ENCODE measurements around the gene TGFBR1. TPM values are rescaled to one million over a fixed set of nuclear protein-coding genes. Genes with fewer than 3 reads are reported as not detected.

Gene TGFBR1
- polyA plus RNA-seq, 1 of the 3 experiments (the other 2 are of a cell fraction) = 15.3 TPM

GRCh38 chr9:99127356-99128132 lies 22.6 kb downstream of the TGFBR1 start:
- Histone ChIP-seq H2AFZ (ENCODE audit: low read depth) (no peak overlapping the region), H3K4me3 (ENCODE audit: low read depth in 2 of 2, low read length in 1 of 2) (no peak overlapping the region), H3K79me2 (ENCODE audit: insufficient read depth) (peaks cover 94% of the 10 kb centered on the region), H3K9me3 (no peaks in the 10 kb centered on the region), H3K27me3 (ENCODE audit: insufficient read depth) (no peaks in the 10 kb centered on the region), H3K4me2 (no peak overlapping the region), H3K9me2 (no peaks in the 10 kb centered on the region), H3K9ac (no peak overlapping the region), H3K27ac (ENCODE audit: low read depth in 2 of 2, low read length in 1 of 2) (no peak overlapping the region), H3F3A (replicated peaks; ENCODE audit: insufficient read depth) (no peaks in the 10 kb centered on the region), H3K4me1 (ENCODE audit: control insufficient read depth in 1 of 2, insufficient read depth in 2 of 2, low read depth in 1 of 2, low read length in 1 of 2) (peaks cover 0 to 11% of the 10 kb centered on the region in 2 experiments; a peak in 2 of 4 replicates), H3K36me3 (replicated peaks in 1 of 2; ENCODE audit: control insufficient read depth in 1 of 2, insufficient read depth in 2 of 2, low read length in 1 of 2) (peaks cover 2 to 13% of the 10 kb centered on the region in 2 experiments), H4K20me1 (ENCODE audit: insufficient read depth) (peaks cover 24% of the 10 kb centered on the region)
- CTCF ChIA-PET = interaction anchor here (2.3 kb wide), 1 partner anchor 13 kb away, joined by 9 read pairs; no protein-coding TSS in a partner anchor
- TF ChIP-seq EP300 (IDR thresholded peaks at IDR 0.05; ENCODE audit: borderline replicate concordance in 1 of 2, low read depth in 1 of 2, low read length in 1 of 2) (no peak), ZBTB33 (IDR thresholded peaks at IDR 0.05; ENCODE audit: borderline replicate concordance, low read depth) (no peak), MAX (IDR thresholded peaks at IDR 0.05; ENCODE audit: low read depth) (no peak), RXRA (IDR thresholded peaks at IDR 0.05; ENCODE audit: borderline replicate concordance, low read depth) (no peak), CTCF (IDR thresholded peaks at IDR 0.05) (no peak), CHD2 (IDR thresholded peaks at IDR 0.05; ENCODE audit: low read length, partially characterized antibody) (no peak), TAF1 (IDR thresholded peaks at IDR 0.05; ENCODE audit: borderline replicate concordance, low read depth, low read length) (no peak), YY1 (IDR thresholded peaks at IDR 0.05; ENCODE audit: low read depth) (no peak), USF2 (IDR thresholded peaks at IDR 0.05; ENCODE audit: borderline replicate concordance, low read depth, low read length) (no peak), GATA2 (CRISPR knock-in tag; IDR thresholded peaks at IDR 0.05) (no peak), MEF2A (IDR thresholded peaks at IDR 0.05; ENCODE audit: borderline replicate concordance, low read depth) (no peak), SMC3 (IDR thresholded peaks at IDR 0.05; ENCODE audit: low read depth, low read length) (no peak), FOXJ3 (CRISPR knock-in tag; IDR thresholded peaks at IDR 0.05) (no peak), MXI1 (IDR thresholded peaks at IDR 0.05; ENCODE audit: low read depth, low read length) (no peak), GABPA (IDR thresholded peaks at IDR 0.05; ENCODE audit: low read depth) (no peak), NRF1 (IDR thresholded peaks at IDR 0.05; ENCODE audit: low read depth, low read length) (no peak), TCF12 (IDR thresholded peaks at IDR 0.05) (no peak), EZH2phosphoT487 (IDR thresholded peaks at IDR 0.05; ENCODE audit: borderline replicate concordance, low read depth) (no peak)
- no peak for DNase-seq
- POLR2A ChIA-PET = no interaction called here
- 76% methylated on average over 3 of the region's 3 CpGs for WGBS (ENCODE audit: low lambda C conversion rate)
